Fibroblast of villous mesenchyme (primary cell): Measurements from ENCODE around the gene TMEM181. TPM values are rescaled to one million over a fixed set of nuclear protein-coding genes. Genes with fewer than 3 reads are reported as not detected.

Experiments
- DNase-seq: peaks from one replicate; pipeline ENCODE4 v3.0.0-alpha.2; 2010; ENCODE audit warnings: low read depth
- H3K4me3 ChIP-seq: 2 replicates; pipeline ENCODE4 v1.5.1; 2011; ENCODE audit warnings: low read depth, mild to moderate bottlenecking, low read length
- total RNA-seq: library from RNA; depleted of rRNA; stranded (reverse); fragments of >200 nt; gene quantifications from 2 replicates; pipeline ENCODE4 v1.2.3, GENCODE V29; 2012
- TF ChIP-seq, protein P1 (sequence below): IDR thresholded peaks from 2 replicates; pipeline ENCODE4 v1.5.1; 2012; ENCODE audit warnings: low read depth, mild to moderate bottlenecking, low read length; ENCODE audit not compliant: insufficient read depth

Gene TMEM181
- total RNA-seq, 1 donor = 58.3 TPM

DNA sequence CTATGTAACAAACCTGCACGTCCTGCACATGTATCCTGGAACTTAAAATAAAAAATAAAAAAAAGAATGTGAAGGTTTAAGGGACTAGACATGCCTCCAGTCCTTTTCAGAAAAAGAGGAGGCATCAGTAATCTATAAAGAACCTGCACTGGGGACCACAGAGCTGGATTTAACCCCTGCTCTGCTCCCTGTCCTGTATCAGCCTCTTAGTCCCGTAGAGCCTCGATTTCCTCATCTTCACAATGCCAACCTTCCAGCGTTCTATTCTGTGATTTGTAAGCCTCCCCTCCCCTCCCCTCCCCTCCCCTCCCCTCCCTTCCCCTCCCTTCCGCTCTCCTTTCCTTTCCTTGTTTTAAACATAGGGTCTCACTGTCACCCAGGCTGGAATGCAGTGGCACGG, 31.1 kb upstream of the TMEM181 start:
- TF ChIP-seq, protein P1, sequence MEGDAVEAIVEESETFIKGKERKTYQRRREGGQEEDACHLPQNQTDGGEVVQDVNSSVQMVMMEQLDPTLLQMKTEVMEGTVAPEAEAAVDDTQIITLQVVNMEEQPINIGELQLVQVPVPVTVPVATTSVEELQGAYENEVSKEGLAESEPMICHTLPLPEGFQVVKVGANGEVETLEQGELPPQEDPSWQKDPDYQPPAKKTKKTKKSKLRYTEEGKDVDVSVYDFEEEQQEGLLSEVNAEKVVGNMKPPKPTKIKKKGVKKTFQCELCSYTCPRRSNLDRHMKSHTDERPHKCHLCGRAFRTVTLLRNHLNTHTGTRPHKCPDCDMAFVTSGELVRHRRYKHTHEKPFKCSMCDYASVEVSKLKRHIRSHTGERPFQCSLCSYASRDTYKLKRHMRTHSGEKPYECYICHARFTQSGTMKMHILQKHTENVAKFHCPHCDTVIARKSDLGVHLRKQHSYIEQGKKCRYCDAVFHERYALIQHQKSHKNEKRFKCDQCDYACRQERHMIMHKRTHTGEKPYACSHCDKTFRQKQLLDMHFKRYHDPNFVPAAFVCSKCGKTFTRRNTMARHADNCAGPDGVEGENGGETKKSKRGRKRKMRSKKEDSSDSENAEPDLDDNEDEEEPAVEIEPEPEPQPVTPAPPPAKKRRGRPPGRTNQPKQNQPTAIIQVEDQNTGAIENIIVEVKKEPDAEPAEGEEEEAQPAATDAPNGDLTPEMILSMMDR = no peak
- no peak overlapping the region for H3K4me3 ChIP-seq
- DNase-seq = no peak

DNA sequence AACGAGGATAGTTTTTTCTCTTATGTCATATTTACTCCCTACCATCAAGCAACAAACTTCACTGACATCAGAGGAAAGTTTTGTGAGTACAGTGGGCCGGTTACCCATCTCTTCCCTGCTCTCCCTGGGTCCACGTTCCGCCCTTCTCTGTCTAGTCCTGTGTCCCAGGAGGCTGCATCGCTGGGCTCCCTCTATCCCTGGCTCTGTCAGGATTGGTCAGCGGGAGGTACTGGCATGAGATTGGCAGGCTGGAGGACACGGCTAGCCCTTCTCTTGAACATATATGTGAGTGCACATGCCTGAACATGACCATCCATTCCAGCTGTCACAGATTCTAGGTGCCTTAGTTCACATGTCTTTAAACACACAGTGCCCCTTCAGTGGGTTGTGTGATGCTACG, 30.3 kb upstream of the TMEM181 start:
- no peak for DNase-seq
- TF ChIP-seq, protein P1 = no peak
- H3K4me3 ChIP-seq = no peak overlapping the region

DNA sequence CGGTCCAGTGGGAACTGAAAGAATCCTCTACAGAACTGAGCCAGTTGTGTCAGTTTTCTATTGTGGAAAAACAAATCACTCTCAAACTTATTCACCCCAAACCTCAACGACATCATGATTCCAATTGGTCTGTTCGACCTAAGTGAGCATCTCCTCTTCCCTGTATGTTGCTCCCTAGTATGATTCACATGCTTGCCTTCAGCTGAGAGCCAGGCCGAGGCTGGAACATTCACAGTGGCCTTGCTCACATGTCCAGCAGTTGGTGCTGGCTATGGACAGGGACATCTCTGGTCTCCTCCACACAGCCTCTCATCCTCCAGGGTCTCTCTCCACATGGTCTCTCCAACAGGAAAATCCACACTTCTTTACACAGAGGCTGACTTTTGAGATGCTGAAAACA, 28.3 kb upstream of the TMEM181 start:
- no peak for DNase-seq
- TF ChIP-seq, protein P1 = no peak

DNA sequence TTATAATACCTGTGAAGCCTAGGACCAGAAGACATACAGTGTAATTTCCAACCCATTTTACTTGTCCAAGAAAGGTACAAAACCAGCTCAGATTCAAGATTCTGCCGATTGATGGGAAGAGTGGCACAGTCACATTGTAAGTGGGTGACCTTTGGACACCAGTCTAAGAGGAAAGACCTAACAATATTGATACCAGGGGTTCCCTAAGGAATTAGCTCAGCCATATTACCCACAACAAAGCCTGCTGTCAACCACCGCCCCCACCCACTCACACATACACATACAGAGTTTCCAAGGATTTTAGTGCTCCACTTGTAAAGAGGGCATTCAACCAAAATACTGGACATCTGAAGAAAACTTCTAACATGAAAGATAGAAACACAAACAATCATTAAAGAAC, 27.9 kb upstream of the TMEM181 start:
- H3K4me3 ChIP-seq = no peak overlapping the region
- DNase-seq = no peak
- TF ChIP-seq, protein P1 = no peak

More for the DNA sequence above, 28.3 kb upstream of the TMEM181 start:
- no peak overlapping the region for H3K4me3 ChIP-seq

DNA sequence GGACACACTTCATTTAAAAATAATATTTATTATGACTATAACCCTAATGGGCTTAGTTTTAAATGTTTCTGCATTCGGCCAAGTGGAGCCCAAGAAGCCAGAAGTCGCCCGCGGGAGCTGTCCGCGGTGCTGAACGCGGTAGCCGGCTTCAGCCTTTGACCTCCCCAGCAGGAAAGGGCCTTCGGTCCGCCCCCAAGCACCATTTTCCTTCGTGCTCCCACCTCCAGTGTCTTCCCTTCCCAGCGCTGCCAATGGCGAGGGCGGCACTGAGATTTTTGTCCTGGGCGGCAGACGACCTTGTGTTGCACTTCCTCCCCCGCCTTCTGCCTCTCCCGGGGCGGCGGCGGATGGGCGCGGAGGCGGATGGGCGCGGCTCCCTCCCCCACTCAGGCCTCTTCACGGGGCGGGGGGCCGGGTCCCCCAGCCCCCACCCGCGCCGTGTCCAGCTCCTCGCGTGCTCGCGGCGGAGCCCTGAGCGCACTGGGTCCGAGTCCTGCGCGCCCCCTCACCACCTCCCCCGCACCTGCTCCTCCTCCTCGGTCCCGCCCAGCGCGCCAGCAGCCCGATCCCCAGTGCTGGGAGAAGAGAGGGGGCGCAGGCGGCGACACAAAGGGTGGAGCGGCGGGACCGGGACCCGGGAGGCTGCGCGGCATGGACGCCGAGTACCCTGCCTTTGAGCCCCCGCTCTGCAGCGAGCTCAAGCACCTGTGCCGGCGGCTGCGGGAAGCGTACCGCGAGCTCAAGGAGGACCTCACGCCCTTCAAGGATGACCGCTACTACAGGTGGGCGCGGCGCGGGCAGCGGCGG, 23.6 kb upstream of the TMEM181 start:
- peak overlapping the region; percentile 60 for H3K4me3 ChIP-seq
- TF ChIP-seq, protein P1 = no peak
- DNase-seq = peak; percentile 77

DNA sequence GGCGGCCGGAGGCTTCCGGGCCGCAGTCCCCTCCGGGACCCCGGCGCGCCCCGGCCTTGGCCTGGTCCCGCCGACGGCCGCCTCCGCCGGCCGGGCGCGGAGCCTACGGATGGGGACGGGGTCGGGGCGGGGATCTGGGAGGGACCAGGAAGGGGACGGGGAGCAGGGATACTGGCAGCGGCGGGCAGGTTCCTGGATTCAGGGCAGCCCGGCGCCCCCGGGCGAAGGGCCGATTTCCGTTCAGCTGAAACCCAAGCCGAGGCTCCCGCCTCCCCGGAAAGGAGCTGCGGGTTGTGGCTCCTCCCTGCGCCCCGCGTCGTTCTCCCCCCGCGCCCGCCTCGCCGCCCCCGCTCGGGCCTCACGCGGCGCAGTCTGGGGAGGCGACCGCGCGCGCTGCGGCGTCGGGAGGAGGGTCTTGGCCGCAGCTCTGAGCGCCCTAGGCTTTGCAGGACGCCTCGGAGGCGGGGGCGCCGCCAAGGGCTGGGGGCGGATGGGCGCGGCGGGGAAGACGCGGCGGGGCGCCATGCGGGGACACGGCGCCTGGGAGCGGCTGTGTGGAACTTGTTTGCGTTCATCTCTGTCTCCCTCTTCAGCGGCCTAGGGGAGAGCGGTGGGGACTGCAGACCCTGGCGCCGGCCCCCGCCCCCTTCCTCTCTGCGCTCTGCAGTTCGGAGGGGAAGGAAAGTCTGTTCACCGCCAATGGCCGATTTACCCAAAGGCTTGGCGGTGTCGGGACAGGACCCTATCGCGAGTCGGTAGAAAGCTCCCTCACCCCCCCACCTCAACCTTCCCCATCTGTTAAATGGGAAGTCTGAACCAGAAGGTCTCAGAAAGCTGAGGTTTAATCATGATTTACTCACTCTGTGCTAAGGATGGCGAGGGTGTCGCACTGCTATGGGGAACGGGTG, 22.7 kb upstream of the TMEM181 start:
- peak overlapping the region; percentile 60 for H3K4me3 ChIP-seq
- TF ChIP-seq, protein P1 = no peak
- DNase-seq = no peak
